Prostate gland (tissue), 2 donors: ENCODE measurements around the gene THEMIS2.

Experiments
- CTCF ChIP-seq, 4 experiments: fragments of 200-600 bp in 2 of 4; fragments of 450-650 bp in 2 of 4; sonication (generic) in 2 of 4; IDR thresholded peaks; 1 replicate in 3 of 4; 2 replicates in 1 of 4; pipeline ENCODE4 v1.5.1; 2016 to 2019; ENCODE audit warnings: antibody characterized with exemption in 4 of 4, mild to moderate bottlenecking in 2 of 4, moderate library complexity in 2 of 4
- POLR2A ChIP-seq: fragments of 450-650 bp; IDR thresholded peaks from one replicate; pipeline ENCODE4 v1.6.1; 2016; ENCODE audit warnings: antibody characterized with exemption, mild to moderate bottlenecking
- POLR2AphosphoS5 ChIP-seq: sonication (generic); formaldehyde crosslinking; IDR thresholded peaks from one replicate; pipeline ENCODE4 v1.6.1; 2017; ENCODE audit warnings: antibody characterized with exemption

GRCh38 chr1:27887215-27888021, 15.1 kb downstream of the THEMIS2 start:
- TF ChIP-seq CTCF (IDR thresholded peaks at IDR 0.05) (no peak), POLR2A (no peak), POLR2AphosphoS5 (no peak)
